Activated CD4-positive, alpha-beta memory T cell treated with anti-CD3 and anti-CD28 coated beads, Interleukin-2, amount 10 ng/mL, durations not matched to agents 7 days and 5 days (primary cell): ENCODE data around the gene GPR151. TPM values are rescaled to one million over a fixed set of nuclear protein-coding genes. Genes with fewer than 3 reads are reported as not detected.

Experiments used
- CTCF ChIA-PET: fragments of 350-600 bp; sonication (Branson Sonifier 250); formaldehyde crosslinking; loops from one replicate; lab custom pipeline; 2021; ENCODE audit warnings: antibody characterized with exemption, inconsistent platforms; lab: Charles Lee
- POLR2A ChIA-PET: fragments of 350-600 bp; sonication (Branson Sonifier 250); formaldehyde crosslinking; loops from one replicate; lab custom pipeline; 2021; ENCODE audit warnings: antibody characterized with exemption; lab: Charles Lee
- DNase-seq: peaks from one replicate; pipeline ENCODE4 v3.0.0-alpha.2; 2020
- H3K27ac Mint-ChIP-seq: one replicate; pipeline ENCODE4 v1.8.0; 2021; ENCODE audit warnings: mild to moderate bottlenecking, mixed read lengths
- H3K27me3 Mint-ChIP-seq: one replicate; pipeline ENCODE4 v1.8.0; 2021; ENCODE audit warnings: mixed read lengths
- H3K36me3 Mint-ChIP-seq: one replicate; pipeline ENCODE4 v1.8.0; 2021; ENCODE audit warnings: low read depth, mixed read lengths
- H3K4me1 Mint-ChIP-seq: one replicate; pipeline ENCODE4 v1.8.0; 2021; ENCODE audit warnings: mixed read lengths
- H3K4me3 Mint-ChIP-seq: one replicate; pipeline ENCODE4 v1.8.0; 2021; ENCODE audit warnings: mild to moderate bottlenecking, mixed read lengths
- H3K9me3 Mint-ChIP-seq: one replicate; pipeline ENCODE4 v1.8.0; 2021; ENCODE audit warnings: mixed read lengths
- total RNA-seq, 2 experiments: library from RNA; stranded (reverse); gene quantifications; one replicate each; pipeline ENCODE4 v1.2.3, GENCODE V29; 2021

The GPR151 gene
- total RNA-seq, 2 experiments from 2014 or later: not detected

- POLR2A ChIA-PET: no interaction called here
- Mint-ChIP-seq H3K9me3 (no peaks in the 10 kb centered on the region), H3K4me1 (peaks cover 5% of the 10 kb centered on the region), H3K27me3 (no peaks in the 10 kb centered on the region), H3K36me3 (peaks cover 28% of the 10 kb centered on the region), H3K4me3 (no peak overlapping the region), H3K27ac (no peak overlapping the region)
- CTCF ChIA-PET: no interaction called here
- DNase-seq: no peak
Measured at GRCh38 chr5:146514575-146514974, 1.4 kb downstream of the GPR151 start.

- H3K9me3 Mint-ChIP-seq: no peaks in the 10 kb centered on the region
- no peaks in the 10 kb centered on the region for H3K27me3 Mint-ChIP-seq
- no peak overlapping the region for H3K27ac Mint-ChIP-seq
- ChIA-PET CTCF (no interaction called here), POLR2A (no interaction called here)
- H3K4me1 Mint-ChIP-seq: no peaks in the 10 kb centered on the region
- H3K4me3 Mint-ChIP-seq: no peak overlapping the region
- peaks cover 34% of the 10 kb centered on the region for H3K36me3 Mint-ChIP-seq
- DNase-seq: no peak
Measured at GRCh38 chr5:146513462-146513861, 2.5 kb downstream of the GPR151 start.

- no peak for DNase-seq
- H3K27me3 Mint-ChIP-seq: no peaks in the 10 kb centered on the region
- H3K4me3 Mint-ChIP-seq: no peak overlapping the region
- H3K4me1 Mint-ChIP-seq: no peaks in the 10 kb centered on the region
- H3K36me3 Mint-ChIP-seq: peaks cover 52% of the 10 kb centered on the region
- H3K9me3 Mint-ChIP-seq: no peaks in the 10 kb centered on the region
- H3K27ac Mint-ChIP-seq: no peak overlapping the region
- CTCF ChIA-PET: interaction anchor here (1.0 to 1.4 kb wide), 3 partner anchors 23 to 25 kb away, joined by 4 read pairs; no protein-coding TSS in a partner anchor
- POLR2A ChIA-PET: interaction anchor here (1.4 kb wide), 2 partner anchors 10 kb away, joined by 3 read pairs; no protein-coding TSS in a partner anchor
Measured at GRCh38 chr5:146510559-146511125, 5.3 kb downstream of the GPR151 start.

GRCh38 chr5:146507428-146507827, 8.6 kb downstream of the GPR151 start:
- Mint-ChIP-seq H3K4me1 (no peaks in the 10 kb centered on the region), H3K27me3 (no peaks in the 10 kb centered on the region), H3K9me3 (no peaks in the 10 kb centered on the region), H3K4me3 (no peak overlapping the region), H3K27ac (no peak overlapping the region), H3K36me3 (peaks cover 61% of the 10 kb centered on the region)
- ChIA-PET CTCF (no interaction called here), POLR2A (no interaction called here)
- no peak for DNase-seq

GRCh38 chr5:146499680-146500079, 16.3 kb downstream of the GPR151 start:
- ChIA-PET CTCF (interaction anchor here (1.1 kb wide), 1 partner anchor 34 kb away, joined by 3 read pairs; no protein-coding TSS in a partner anchor), POLR2A (interaction anchor here (0.8 to 1.6 kb wide), 2 partner anchors 10 to 53 kb away, joined by 3 read pairs; partner anchors contain the start of gene TCERG1)
- Mint-ChIP-seq H3K4me1 (no peaks in the 10 kb centered on the region), H3K4me3 (no peak overlapping the region), H3K9me3 (no peaks in the 10 kb centered on the region), H3K36me3 (peaks cover 35% of the 10 kb centered on the region), H3K27me3 (no peaks in the 10 kb centered on the region), H3K27ac (no peak overlapping the region)
- no peak for DNase-seq

GRCh38 chr5:146494656-146495055, 21.3 kb downstream of the GPR151 start:
- POLR2A ChIA-PET: no interaction called here

GRCh38 chr5:146490089-146490843, 25.7 kb downstream of the GPR151 start:
- H3K36me3 Mint-ChIP-seq: peaks cover 46% of the 10 kb centered on the region

More at GRCh38 chr5:146494656-146495055, 21.3 kb downstream of the GPR151 start:
- no peaks in the 10 kb centered on the region for H3K4me1 Mint-ChIP-seq
- no peaks in the 10 kb centered on the region for H3K9me3 Mint-ChIP-seq
- no peak overlapping the region for H3K4me3 Mint-ChIP-seq
- no peak for DNase-seq
- no peak overlapping the region for H3K27ac Mint-ChIP-seq
- CTCF ChIA-PET: no interaction called here
- H3K27me3 Mint-ChIP-seq: no peaks in the 10 kb centered on the region
- peaks cover 45% of the 10 kb centered on the region for H3K36me3 Mint-ChIP-seq

GRCh38 chr5:146484714-146485391, 31.1 kb downstream of the GPR151 start:
- Mint-ChIP-seq H3K9me3 (no peaks in the 10 kb centered on the region), H3K27ac (no peak overlapping the region), H3K27me3 (no peaks in the 10 kb centered on the region), H3K36me3 (peaks cover 56% of the 10 kb centered on the region), H3K4me3 (no peak overlapping the region), H3K4me1 (no peaks in the 10 kb centered on the region)
- POLR2A ChIA-PET: no interaction called here
- CTCF ChIA-PET: no interaction called here
- DNase-seq: no peak

More at GRCh38 chr5:146490089-146490843, 25.7 kb downstream of the GPR151 start:
- Mint-ChIP-seq H3K4me3 (no peak overlapping the region), H3K27me3 (no peaks in the 10 kb centered on the region), H3K4me1 (no peaks in the 10 kb centered on the region), H3K9me3 (no peaks in the 10 kb centered on the region), H3K27ac (no peak overlapping the region)
- no peak for DNase-seq
- ChIA-PET POLR2A (no interaction called here), CTCF (interaction anchor here (1.1 kb wide), 1 partner anchor 43 kb away, joined by 3 read pairs; no protein-coding TSS in a partner anchor)

GRCh38 chr5:146482775-146483174, 33.2 kb downstream of the GPR151 start:
- Mint-ChIP-seq H3K36me3 (peaks cover 47% of the 10 kb centered on the region), H3K4me1 (no peaks in the 10 kb centered on the region)

GRCh38 chr5:146475906-146476305, 40.1 kb downstream of the GPR151 start:
- Mint-ChIP-seq H3K4me1 (peaks cover 4% of the 10 kb centered on the region), H3K27ac (no peak overlapping the region), H3K4me3 (no peak overlapping the region), H3K9me3 (no peaks in the 10 kb centered on the region), H3K36me3 (peaks cover 56% of the 10 kb centered on the region), H3K27me3 (no peaks in the 10 kb centered on the region)
- ChIA-PET POLR2A (no interaction called here), CTCF (no interaction called here)
- DNase-seq: no peak

More at GRCh38 chr5:146482775-146483174, 33.2 kb downstream of the GPR151 start:
- H3K9me3 Mint-ChIP-seq: no peaks in the 10 kb centered on the region
- ChIA-PET CTCF (no interaction called here), POLR2A (no interaction called here)
- H3K27me3 Mint-ChIP-seq: no peaks in the 10 kb centered on the region
- no peak for DNase-seq
- H3K27ac Mint-ChIP-seq: no peak overlapping the region
- no peak overlapping the region for H3K4me3 Mint-ChIP-seq

GRCh38 chr5:146475190-146475780, 40.7 kb downstream of the GPR151 start:
- Mint-ChIP-seq H3K4me1 (peaks cover 4% of the 10 kb centered on the region), H3K9me3 (no peaks in the 10 kb centered on the region), H3K27ac (no peak overlapping the region), H3K27me3 (no peaks in the 10 kb centered on the region), H3K4me3 (no peak overlapping the region), H3K36me3 (peaks cover 58% of the 10 kb centered on the region)
- DNase-seq: no peak
- ChIA-PET CTCF (no interaction called here), POLR2A (no interaction called here)

- Mint-ChIP-seq H3K36me3 (peaks cover 61% of the 10 kb centered on the region), H3K27ac (no peak overlapping the region), H3K9me3 (no peaks in the 10 kb centered on the region), H3K4me3 (no peak overlapping the region), H3K27me3 (no peaks in the 10 kb centered on the region), H3K4me1 (peaks cover 4% of the 10 kb centered on the region)
- no peak for DNase-seq
- POLR2A ChIA-PET: interaction anchor here (1.4 kb wide), 1 partner anchor 53 kb away, joined by 4 read pairs; no protein-coding TSS in a partner anchor
- CTCF ChIA-PET: no interaction called here
Measured at GRCh38 chr5:146474065-146474464, 41.9 kb downstream of the GPR151 start.
